ENCODE data around the gene ACR. TPM values are rescaled to one million over a fixed set of nuclear protein-coding genes. Genes with fewer than 3 reads are reported as not detected.

ACR gene
- total RNA-seq, result not detected

DNA sequence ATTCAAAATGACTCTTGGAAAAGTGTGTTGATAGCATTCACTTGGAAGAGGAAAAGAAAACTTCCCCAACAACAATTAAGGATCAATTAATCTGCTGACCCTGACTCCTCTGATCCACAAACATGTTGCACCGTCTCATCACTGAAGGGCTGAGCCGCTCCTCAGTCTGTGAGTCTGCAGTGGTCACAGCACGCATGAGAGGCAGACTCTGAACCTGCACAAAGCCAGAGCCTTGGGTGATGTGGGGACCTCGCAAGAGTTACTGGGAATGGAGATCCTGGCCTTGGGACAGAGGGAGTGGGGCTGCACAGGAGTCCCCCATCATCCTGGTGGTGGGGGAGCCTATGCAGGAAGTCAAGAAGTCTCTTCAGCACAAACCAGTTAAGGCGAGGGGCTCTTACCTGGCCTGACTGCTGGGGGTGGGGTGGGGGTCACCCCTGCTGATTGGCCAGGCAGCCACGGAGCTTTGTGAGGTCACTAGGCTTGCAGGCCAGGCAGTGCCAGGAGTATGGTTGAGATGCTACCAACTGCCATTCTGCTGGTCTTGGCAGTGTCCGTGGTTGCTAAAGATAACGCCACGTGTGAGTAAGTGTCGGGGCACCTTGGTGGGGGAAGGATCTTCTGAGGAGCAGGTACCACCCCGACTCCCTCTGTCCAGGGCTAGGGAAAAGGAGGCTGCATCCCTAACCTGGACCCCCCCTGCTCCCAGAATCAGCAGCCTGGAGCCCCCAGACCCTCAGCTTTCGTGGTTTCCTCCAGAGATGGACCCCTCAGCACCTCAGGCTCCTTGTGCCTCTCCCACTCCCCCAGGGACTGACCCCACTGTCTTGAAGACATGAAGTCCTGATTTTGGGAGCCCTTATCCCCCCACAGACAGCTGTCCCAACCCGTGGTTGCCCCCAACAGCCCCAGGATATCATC lies at the start of gene ACR:
TSS of gene ACR (plus strand) at position 477 of the 921 bp plus-strand sequence. CDS start at position 509, 32 bp downstream.
- DNase-seq, result peak in 1 of 4 donors; percentile 6
- no peaks in the 10 kb centered on the region for H3K27me3 ChIP-seq
- intact Hi-C loops (cut with DNase I), result no loop called here
- TF ChIP-seq, protein P1, sequence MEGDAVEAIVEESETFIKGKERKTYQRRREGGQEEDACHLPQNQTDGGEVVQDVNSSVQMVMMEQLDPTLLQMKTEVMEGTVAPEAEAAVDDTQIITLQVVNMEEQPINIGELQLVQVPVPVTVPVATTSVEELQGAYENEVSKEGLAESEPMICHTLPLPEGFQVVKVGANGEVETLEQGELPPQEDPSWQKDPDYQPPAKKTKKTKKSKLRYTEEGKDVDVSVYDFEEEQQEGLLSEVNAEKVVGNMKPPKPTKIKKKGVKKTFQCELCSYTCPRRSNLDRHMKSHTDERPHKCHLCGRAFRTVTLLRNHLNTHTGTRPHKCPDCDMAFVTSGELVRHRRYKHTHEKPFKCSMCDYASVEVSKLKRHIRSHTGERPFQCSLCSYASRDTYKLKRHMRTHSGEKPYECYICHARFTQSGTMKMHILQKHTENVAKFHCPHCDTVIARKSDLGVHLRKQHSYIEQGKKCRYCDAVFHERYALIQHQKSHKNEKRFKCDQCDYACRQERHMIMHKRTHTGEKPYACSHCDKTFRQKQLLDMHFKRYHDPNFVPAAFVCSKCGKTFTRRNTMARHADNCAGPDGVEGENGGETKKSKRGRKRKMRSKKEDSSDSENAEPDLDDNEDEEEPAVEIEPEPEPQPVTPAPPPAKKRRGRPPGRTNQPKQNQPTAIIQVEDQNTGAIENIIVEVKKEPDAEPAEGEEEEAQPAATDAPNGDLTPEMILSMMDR (IDR thresholded peaks at IDR 0.05), result no peak
- TF ChIP-seq POLR2A (IDR thresholded peaks at IDR 0.05), result no peak
- no peak for ATAC-seq
- no peaks in the 10 kb centered on the region for H3K4me1 ChIP-seq
- 62 to 74% methylated on average over 10 to 12 of the region's 13 CpGs for WGBS, 2 donors
- H3K9me3 ChIP-seq, result no peaks in the 10 kb centered on the region
- no peaks in the 10 kb centered on the region for H3K36me3 ChIP-seq (replicated peaks in 1 of 2; ENCODE audit: insufficient read depth in 1 of 2, low read depth in 2 of 2)
- no peak within 1 kb of the TSS for H3K27ac ChIP-seq
- no peak within 1 kb of the TSS for H3K4me3 ChIP-seq

DNA sequence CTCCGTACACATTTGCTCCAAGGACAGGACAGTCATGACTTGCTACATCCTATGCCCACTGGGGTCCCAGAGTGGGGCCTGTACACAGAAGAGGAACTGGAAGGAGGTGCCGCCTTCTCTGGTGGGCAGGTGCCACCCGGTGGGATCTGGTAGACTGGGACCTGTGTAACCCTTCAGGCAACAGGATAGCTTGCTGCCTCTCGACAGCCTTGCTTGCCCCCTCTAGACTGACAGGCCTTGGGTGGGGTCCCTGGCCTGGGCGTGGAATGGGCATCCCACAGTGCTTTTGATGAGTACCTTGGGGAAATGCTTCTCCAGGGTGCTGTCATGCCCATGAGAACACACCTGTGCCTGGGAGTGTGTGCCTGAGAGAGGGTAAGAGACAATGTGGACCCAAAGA lies 49.6 kb upstream of the ACR start:
- Histone ChIP-seq H3K36me3 (replicated peaks in 1 of 2; ENCODE audit: insufficient read depth in 1 of 2, low read depth in 2 of 2) (no peaks in the 10 kb centered on the region), H3K4me3 (no peak overlapping the region), H3K9me3 (no peaks in the 10 kb centered on the region), H3K4me1 (no peaks in the 10 kb centered on the region), H3K27ac (no peak overlapping the region), H3K27me3 (no peaks in the 10 kb centered on the region)
- TF ChIP-seq POLR2A (IDR thresholded peaks at IDR 0.05), result no peak
- TF ChIP-seq, protein P1 (IDR thresholded peaks at IDR 0.05), result no peak
- no peak for ATAC-seq
- WGBS, 2 donors, result 67 to 86% methylated on average over 4 to 5 of the region's 5 CpGs
- intact Hi-C loops (cut with DNase I), result no loop called here
- DNase-seq, result no peak

DNA sequence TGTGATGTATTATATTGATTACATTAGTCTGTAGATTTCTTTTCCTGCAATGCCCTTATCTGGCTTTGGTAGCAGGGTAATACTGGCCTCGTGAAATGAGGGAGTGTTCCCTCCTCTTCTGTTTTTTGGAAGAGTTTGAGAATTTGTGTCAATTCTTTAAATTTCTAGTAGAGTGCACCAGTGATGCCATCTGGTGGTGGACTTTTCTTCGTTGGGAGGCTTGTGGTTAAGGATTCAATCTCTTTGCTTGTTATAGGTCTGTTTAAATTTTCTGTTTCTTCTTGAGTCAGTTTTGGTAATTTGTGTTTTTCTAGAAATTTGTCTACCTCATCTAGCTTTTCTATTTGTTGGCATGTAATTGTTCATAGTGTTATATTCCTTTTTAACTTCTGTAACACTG lies 46.5 kb upstream of the ACR start:
- ATAC-seq (no peak), DNase-seq (peak in 2 of 4 donors; percentile 12 to 32)
- TF ChIP-seq, protein P1 (IDR thresholded peaks at IDR 0.05), result peak in 4 of 7 experiments; percentile 17 to 36 (median 28)
- no peak for TF ChIP-seq POLR2A (IDR thresholded peaks at IDR 0.05)
- no peak overlapping the region for H3K27ac ChIP-seq
- no peaks in the 10 kb centered on the region for H3K9me3 ChIP-seq
- WGBS, 2 donors, result 19 to 24% methylated on average over 2 of the region's 2 CpGs
- no peaks in the 10 kb centered on the region for H3K36me3 ChIP-seq (replicated peaks in 1 of 2; ENCODE audit: insufficient read depth in 1 of 2, low read depth in 2 of 2)
- H3K27me3 ChIP-seq, result no peaks in the 10 kb centered on the region
- H3K4me3 ChIP-seq, result no peak overlapping the region
- intact Hi-C loops (cut with DNase I), result no loop called here
- peaks cover under 1% of the 10 kb centered on the region for H3K4me1 ChIP-seq

DNA sequence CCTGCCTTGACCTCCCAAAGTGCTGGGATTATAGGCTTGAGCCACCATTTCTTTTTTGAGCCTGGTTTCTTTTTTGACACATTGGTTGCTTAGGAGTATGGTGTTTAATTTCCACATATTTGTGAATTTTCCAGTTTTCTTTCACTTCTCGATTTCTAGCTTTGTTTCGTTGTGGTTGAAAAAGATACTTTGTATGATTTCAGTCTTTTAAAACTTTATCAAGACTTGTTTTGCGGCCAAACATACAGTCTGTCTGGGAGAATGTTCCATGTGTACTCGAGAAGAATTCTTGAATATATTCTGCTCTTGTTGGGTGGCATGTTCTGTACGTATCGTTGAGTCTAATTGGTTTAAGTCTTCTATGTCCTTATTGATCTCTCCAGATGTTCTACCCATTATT lies 44.5 kb upstream of the ACR start:
- Histone ChIP-seq H3K27me3 (no peaks in the 10 kb centered on the region), H3K36me3 (replicated peaks in 1 of 2; ENCODE audit: insufficient read depth in 1 of 2, low read depth in 2 of 2) (no peaks in the 10 kb centered on the region), H3K27ac (no peak overlapping the region), H3K4me1 (peaks cover 13% of the 10 kb centered on the region), H3K4me3 (no peak overlapping the region), H3K9me3 (no peaks in the 10 kb centered on the region)
- ATAC-seq (no peak), DNase-seq (no peak)
- 65 to 70% methylated on average over 6 of the region's 6 CpGs for WGBS, 2 donors
- TF ChIP-seq, protein P1 (IDR thresholded peaks at IDR 0.05), result no peak
- TF ChIP-seq POLR2A (IDR thresholded peaks at IDR 0.05), result no peak
- intact Hi-C loops (cut with DNase I), result no loop called here

Measured in body of pancreas (tissue), 4 donors.